GDM1 (cell line): Measurements from ENCODE around the gene CAPN8.

Experiments used
- DNase-seq: peaks from one replicate; lab custom pipeline; 2025; lab: John Stamatoyannopoulos, UW

The CAPN8 gene

GRCh38 chr1:223617323-223618070 is 48.0 kb downstream of the CAPN8 start:
- DNase-seq, result no peak

GRCh38 chr1:223616586-223616985 is 48.9 kb downstream of the CAPN8 start:
- DNase-seq, result no peak

GRCh38 chr1:223611936-223612335 is 53.6 kb downstream of the CAPN8 start:
- DNase-seq, result no peak

GRCh38 chr1:223609977-223610376 is 55.5 kb downstream of the CAPN8 start:
- DNase-seq, result no peak

- no peak for DNase-seq
Observed at GRCh38 chr1:223609066-223609465, 56.4 kb downstream of the CAPN8 start.

- DNase-seq, result no peak
Observed at GRCh38 chr1:223558512-223558911, 107.0 kb downstream of the CAPN8 start.

- DNase-seq, result no peak
Observed at GRCh38 chr1:223557130-223557475, 108.4 kb downstream of the CAPN8 start.

- DNase-seq, result peak; percentile 2
Observed at GRCh38 chr1:223556414-223557129, 108.9 kb downstream of the CAPN8 start.

GRCh38 chr1:223553957-223554356 is 111.5 kb downstream of the CAPN8 start:
- no peak for DNase-seq

- DNase-seq, result no peak
Observed at GRCh38 chr1:223551610-223552009, 113.9 kb downstream of the CAPN8 start.

GRCh38 chr1:223549740-223550139 is 115.8 kb downstream of the CAPN8 start:
- DNase-seq, result no peak

- no peak for DNase-seq
Observed at GRCh38 chr1:223547316-223548114, 118.0 kb downstream of the CAPN8 start.

GRCh38 chr1:223545343-223545742 is 120.2 kb downstream of the CAPN8 start:
- no peak for DNase-seq

- DNase-seq, result no peak
Observed at GRCh38 chr1:223543560-223543959, 121.9 kb downstream of the CAPN8 start.

GRCh38 chr1:223542831-223543230 is 122.7 kb downstream of the CAPN8 start:
- DNase-seq, result no peak

GRCh38 chr1:223540485-223541106 is 124.9 kb downstream of the CAPN8 start:
- DNase-seq, result no peak

GRCh38 chr1:223539750-223540149 is 125.8 kb downstream of the CAPN8 start:
- no peak for DNase-seq

- DNase-seq, result no peak
Observed at GRCh38 chr1:223538981-223539380, 126.5 kb downstream of the CAPN8 start.

GRCh38 chr1:223535319-223535718 is 130.2 kb downstream of the CAPN8 start:
- DNase-seq, result no peak

GRCh38 chr1:223534677-223535076 is 130.8 kb downstream of the CAPN8 start:
- DNase-seq, result no peak

GRCh38 chr1:223533708-223534107 is 131.8 kb downstream of the CAPN8 start:
- DNase-seq, result no peak

GRCh38 chr1:223531742-223532341 is 133.7 kb downstream of the CAPN8 start:
- DNase-seq, result peak; percentile 16
